Measurements from ENCODE around the gene SMARCA4.
"Not testable (repeated sequence)": the region's sequence is repeated elsewhere in the genome, so short reads cannot be mapped to it uniquely, and the experiment has no call there.

The SMARCA4 gene

GRCh38 chr19:11090264-11090996 is 129.6 kb downstream of the SMARCA4 start:
- peaks cover 10 to 71% (median 47%) of the 10 kb centered on the region in 5 donors for H3K4me1 ChIP-seq (ENCODE audit: control insufficient read depth in 5 of 5, insufficient read depth in 5 of 5, low read length in 5 of 5)
- H3K9me3 ChIP-seq (ENCODE audit: control insufficient read depth in 5 of 5, low read length in 5 of 5) = no peaks in the 10 kb centered on the region
- H3K9ac ChIP-seq (ENCODE audit: low read length in 5 of 5) = peak overlapping the region; percentile 91 to 98 (median 95)
- peak overlapping the region; percentile 99 for H3K27ac ChIP-seq (ENCODE audit: low read depth, low read length)
- H3K4me3 ChIP-seq (ENCODE audit: low read depth in 1 of 5, low read length in 5 of 5) = peak overlapping the region; percentile 84 to 90 (median 86)
- peaks cover 0 to 7% (median 0%) of the 10 kb centered on the region in 5 donors for H3K36me3 ChIP-seq (ENCODE audit: control insufficient read depth in 5 of 5, insufficient read depth in 5 of 5, low read length in 5 of 5)
- H3K27me3 ChIP-seq (ENCODE audit: control insufficient read depth in 5 of 5, insufficient read depth in 4 of 5, low read length in 5 of 5) = no peaks in the 10 kb centered on the region

- peaks cover 9 to 71% (median 54%) of the 10 kb centered on the region in 5 donors for H3K4me1 ChIP-seq (ENCODE audit: control insufficient read depth in 5 of 5, insufficient read depth in 5 of 5, low read length in 5 of 5)
- peak overlapping the region; percentile 99 for H3K27ac ChIP-seq (ENCODE audit: low read depth, low read length)
- H3K4me3 ChIP-seq (ENCODE audit: low read depth in 1 of 5, low read length in 5 of 5) = peak overlapping the region; percentile 84 to 90 (median 86)
- H3K9ac ChIP-seq (ENCODE audit: low read length in 5 of 5) = peak overlapping the region; percentile 91 to 98 (median 95)
- H3K36me3 ChIP-seq (ENCODE audit: control insufficient read depth in 5 of 5, insufficient read depth in 5 of 5, low read length in 5 of 5) = peaks cover 0 to 7% (median 0%) of the 10 kb centered on the region in 5 donors
- H3K9me3 ChIP-seq (ENCODE audit: control insufficient read depth in 5 of 5, low read length in 5 of 5) = no peaks in the 10 kb centered on the region
- no peaks in the 10 kb centered on the region for H3K27me3 ChIP-seq (ENCODE audit: control insufficient read depth in 5 of 5, insufficient read depth in 4 of 5, low read length in 5 of 5)
Measured at GRCh38 chr19:11090997-11091702, 130.3 kb downstream of the SMARCA4 start.

- peak overlapping the region; percentile 84 to 90 (median 86) for H3K4me3 ChIP-seq (ENCODE audit: low read depth in 1 of 5, low read length in 5 of 5)
- no peaks in the 10 kb centered on the region for H3K9me3 ChIP-seq (ENCODE audit: control insufficient read depth in 5 of 5, low read length in 5 of 5)
- H3K9ac ChIP-seq (ENCODE audit: low read length in 5 of 5) = peak overlapping the region; percentile 91 to 98 (median 95)
- peak overlapping the region; percentile 99 for H3K27ac ChIP-seq (ENCODE audit: low read depth, low read length)
- H3K36me3 ChIP-seq (ENCODE audit: control insufficient read depth in 5 of 5, insufficient read depth in 5 of 5, low read length in 5 of 5) = peaks cover 0 to 7% (median 0%) of the 10 kb centered on the region in 5 donors
- no peaks in the 10 kb centered on the region for H3K27me3 ChIP-seq (ENCODE audit: control insufficient read depth in 5 of 5, insufficient read depth in 4 of 5, low read length in 5 of 5)
- H3K4me1 ChIP-seq (ENCODE audit: control insufficient read depth in 5 of 5, insufficient read depth in 5 of 5, low read length in 5 of 5) = peaks cover 9 to 76% (median 60%) of the 10 kb centered on the region in 5 donors
Measured at GRCh38 chr19:11091703-11092153, 130.9 kb downstream of the SMARCA4 start.

GRCh38 chr19:11092181-11092538 is 131.3 kb downstream of the SMARCA4 start:
- peak overlapping the region in 4 of 5 donors; percentile 24 to 90 (median 85) for H3K4me3 ChIP-seq (ENCODE audit: low read depth in 1 of 5, low read length in 5 of 5)
- H3K9ac ChIP-seq (ENCODE audit: low read length in 5 of 5) = peak overlapping the region in 3 of 5 donors; percentile 54 to 96 (median 94)
- H3K9me3 ChIP-seq (ENCODE audit: control insufficient read depth in 5 of 5, low read length in 5 of 5) = no peaks in the 10 kb centered on the region
- peak overlapping the region; percentile 99 for H3K27ac ChIP-seq (ENCODE audit: low read depth, low read length)
- H3K4me1 ChIP-seq (ENCODE audit: control insufficient read depth in 5 of 5, insufficient read depth in 5 of 5, low read length in 5 of 5) = peaks cover 9 to 76% (median 60%) of the 10 kb centered on the region in 5 donors
- H3K36me3 ChIP-seq (ENCODE audit: control insufficient read depth in 5 of 5, insufficient read depth in 5 of 5, low read length in 5 of 5) = peaks cover 0 to 7% (median 0%) of the 10 kb centered on the region in 5 donors
- no peaks in the 10 kb centered on the region for H3K27me3 ChIP-seq (ENCODE audit: control insufficient read depth in 5 of 5, insufficient read depth in 4 of 5, low read length in 5 of 5)

- no peak overlapping the region for H3K9ac ChIP-seq (ENCODE audit: low read length in 5 of 5)
- H3K27ac ChIP-seq (ENCODE audit: low read depth, low read length) = peak overlapping the region; percentile 99
- H3K9me3 ChIP-seq (ENCODE audit: control insufficient read depth in 5 of 5, low read length in 5 of 5) = peaks cover 0 to 2% (median 0%) of the 10 kb centered on the region in 5 donors
- no peaks in the 10 kb centered on the region for H3K27me3 ChIP-seq (ENCODE audit: control insufficient read depth in 5 of 5, insufficient read depth in 4 of 5, low read length in 5 of 5)
- peaks cover 0 to 7% (median 0%) of the 10 kb centered on the region in 5 donors for H3K36me3 ChIP-seq (ENCODE audit: control insufficient read depth in 5 of 5, insufficient read depth in 5 of 5, low read length in 5 of 5)
- peaks cover 6 to 67% (median 53%) of the 10 kb centered on the region in 5 donors for H3K4me1 ChIP-seq (ENCODE audit: control insufficient read depth in 5 of 5, insufficient read depth in 5 of 5, low read length in 5 of 5)
- H3K4me3 ChIP-seq (ENCODE audit: low read depth in 1 of 5, low read length in 5 of 5) = no peak overlapping the region
Measured at GRCh38 chr19:11093689-11094238, 132.9 kb downstream of the SMARCA4 start.

- Histone ChIP-seq H3K27me3 (ENCODE audit: control insufficient read depth in 5 of 5, insufficient read depth in 4 of 5, low read length in 5 of 5) (no peaks in the 10 kb centered on the region), H3K27ac (ENCODE audit: low read depth, low read length) (peak overlapping the region; percentile 93), H3K9ac (ENCODE audit: low read length in 5 of 5) (peak overlapping the region in 2 of 5 donors; percentile 47 to 63), H3K36me3 (ENCODE audit: control insufficient read depth in 5 of 5, insufficient read depth in 5 of 5, low read length in 5 of 5) (peaks cover 0 to 7% (median 0%) of the 10 kb centered on the region in 5 donors), H3K9me3 (ENCODE audit: control insufficient read depth in 5 of 5, low read length in 5 of 5) (peaks cover 0 to 2% (median 0%) of the 10 kb centered on the region in 5 donors), H3K4me3 (ENCODE audit: low read depth in 1 of 5, low read length in 5 of 5) (peak overlapping the region in 2 of 5 donors; percentile 3 to 17), H3K4me1 (ENCODE audit: control insufficient read depth in 5 of 5, insufficient read depth in 5 of 5, low read length in 5 of 5) (peaks cover 6 to 59% (median 49%) of the 10 kb centered on the region in 5 donors)
Measured at GRCh38 chr19:11094520-11094894, 133.7 kb downstream of the SMARCA4 start.

- Histone ChIP-seq H3K9me3 (ENCODE audit: control insufficient read depth in 5 of 5, low read length in 5 of 5) (peaks cover 0 to 2% (median 0%) of the 10 kb centered on the region in 5 donors), H3K27me3 (ENCODE audit: control insufficient read depth in 5 of 5, insufficient read depth in 4 of 5, low read length in 5 of 5) (no peaks in the 10 kb centered on the region), H3K4me1 (ENCODE audit: control insufficient read depth in 5 of 5, insufficient read depth in 5 of 5, low read length in 5 of 5) (peaks cover 6 to 54% (median 49%) of the 10 kb centered on the region in 5 donors), H3K36me3 (ENCODE audit: control insufficient read depth in 5 of 5, insufficient read depth in 5 of 5, low read length in 5 of 5) (peaks cover 0 to 17% (median 2%) of the 10 kb centered on the region in 5 donors), H3K4me3 (ENCODE audit: low read depth in 1 of 5, low read length in 5 of 5) (peak overlapping the region in 1 of 5 donors; percentile 7), H3K9ac (ENCODE audit: low read length in 5 of 5) (no peak overlapping the region), H3K27ac (ENCODE audit: low read depth, low read length) (peak overlapping the region; percentile 93)
Measured at GRCh38 chr19:11096210-11096841, 135.5 kb downstream of the SMARCA4 start.

- H3K9me3 ChIP-seq (ENCODE audit: control insufficient read depth in 5 of 5, low read length in 5 of 5); H3K4me3 ChIP-seq (ENCODE audit: low read depth in 1 of 5, low read length in 5 of 5); H3K27ac ChIP-seq (ENCODE audit: low read depth, low read length); H3K27me3 ChIP-seq (ENCODE audit: control insufficient read depth in 5 of 5, insufficient read depth in 4 of 5, low read length in 5 of 5); H3K9ac ChIP-seq (ENCODE audit: low read length in 5 of 5): not testable (repeated sequence)
- peaks cover 0 to 19% (median 4%) of the 10 kb centered on the region in 5 donors for H3K36me3 ChIP-seq (ENCODE audit: control insufficient read depth in 5 of 5, insufficient read depth in 5 of 5, low read length in 5 of 5)
- peaks cover 4 to 44% (median 43%) of the 10 kb centered on the region in 5 donors for H3K4me1 ChIP-seq (ENCODE audit: control insufficient read depth in 5 of 5, insufficient read depth in 5 of 5, low read length in 5 of 5)
Measured at GRCh38 chr19:11097367-11097766, 136.5 kb downstream of the SMARCA4 start.

GRCh38 chr19:11098327-11098726 is 137.5 kb downstream of the SMARCA4 start:
- no peaks in the 10 kb centered on the region for H3K27me3 ChIP-seq (ENCODE audit: control insufficient read depth in 5 of 5, insufficient read depth in 4 of 5, low read length in 5 of 5)
- H3K9ac ChIP-seq (ENCODE audit: low read length in 5 of 5) = no peak overlapping the region
- peaks cover 2 to 43% (median 34%) of the 10 kb centered on the region in 5 donors for H3K4me1 ChIP-seq (ENCODE audit: control insufficient read depth in 5 of 5, insufficient read depth in 5 of 5, low read length in 5 of 5)
- no peak overlapping the region for H3K4me3 ChIP-seq (ENCODE audit: low read depth in 1 of 5, low read length in 5 of 5)
- peaks cover 0 to 2% (median 0%) of the 10 kb centered on the region in 5 donors for H3K9me3 ChIP-seq (ENCODE audit: control insufficient read depth in 5 of 5, low read length in 5 of 5)
- peaks cover 0 to 29% (median 14%) of the 10 kb centered on the region in 5 donors for H3K36me3 ChIP-seq (ENCODE audit: control insufficient read depth in 5 of 5, insufficient read depth in 5 of 5, low read length in 5 of 5)
- no peak overlapping the region for H3K27ac ChIP-seq (ENCODE audit: low read depth, low read length)

Measured in subcutaneous abdominal adipose tissue (tissue), 5 donors.